GM12874 (cell line): Measurements from ENCODE around the gene PRRG2.

Experiments
- TF ChIP-seq, protein P1 (sequence below): IDR thresholded peaks from 2 replicates; pipeline ENCODE4 v1.5.1; 2011; ENCODE audit warnings: low read depth, mild to moderate bottlenecking, control low read depth, low read length, moderate library complexity; ENCODE audit not compliant: insufficient read depth

Gene PRRG2

DNA sequence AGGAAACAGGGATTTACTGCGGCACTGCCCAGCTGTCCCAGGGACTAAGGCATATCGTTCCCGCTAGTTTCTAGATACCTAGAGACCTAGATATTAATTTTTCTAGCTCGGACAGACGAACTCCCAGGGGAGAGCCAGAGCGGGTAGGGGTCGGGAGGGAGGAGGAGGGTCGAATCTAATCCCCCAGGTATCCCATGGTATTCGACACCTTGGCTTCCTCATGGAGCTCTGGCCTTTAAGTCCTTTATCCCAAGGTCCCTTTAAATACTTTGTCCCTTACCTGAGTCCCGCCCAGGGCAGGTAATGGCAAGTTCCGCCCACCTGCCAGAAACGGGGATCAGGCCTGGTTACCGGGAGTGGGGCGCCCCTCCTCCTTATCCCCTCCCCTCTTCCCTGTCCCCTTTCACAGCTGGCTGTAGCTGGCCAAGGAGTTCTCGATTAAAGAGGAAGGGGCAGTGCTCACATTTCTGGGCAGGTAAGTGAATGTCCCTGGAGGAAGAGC, at the start of gene PRRG2:
Gene PRRG2, plus strand, starts transcription at position 310 of the 502 bp plus-strand sequence. CDS start 1,904 bp downstream, outside the sequence.
- TF ChIP-seq, protein P1, sequence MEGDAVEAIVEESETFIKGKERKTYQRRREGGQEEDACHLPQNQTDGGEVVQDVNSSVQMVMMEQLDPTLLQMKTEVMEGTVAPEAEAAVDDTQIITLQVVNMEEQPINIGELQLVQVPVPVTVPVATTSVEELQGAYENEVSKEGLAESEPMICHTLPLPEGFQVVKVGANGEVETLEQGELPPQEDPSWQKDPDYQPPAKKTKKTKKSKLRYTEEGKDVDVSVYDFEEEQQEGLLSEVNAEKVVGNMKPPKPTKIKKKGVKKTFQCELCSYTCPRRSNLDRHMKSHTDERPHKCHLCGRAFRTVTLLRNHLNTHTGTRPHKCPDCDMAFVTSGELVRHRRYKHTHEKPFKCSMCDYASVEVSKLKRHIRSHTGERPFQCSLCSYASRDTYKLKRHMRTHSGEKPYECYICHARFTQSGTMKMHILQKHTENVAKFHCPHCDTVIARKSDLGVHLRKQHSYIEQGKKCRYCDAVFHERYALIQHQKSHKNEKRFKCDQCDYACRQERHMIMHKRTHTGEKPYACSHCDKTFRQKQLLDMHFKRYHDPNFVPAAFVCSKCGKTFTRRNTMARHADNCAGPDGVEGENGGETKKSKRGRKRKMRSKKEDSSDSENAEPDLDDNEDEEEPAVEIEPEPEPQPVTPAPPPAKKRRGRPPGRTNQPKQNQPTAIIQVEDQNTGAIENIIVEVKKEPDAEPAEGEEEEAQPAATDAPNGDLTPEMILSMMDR, result no peak

DNA sequence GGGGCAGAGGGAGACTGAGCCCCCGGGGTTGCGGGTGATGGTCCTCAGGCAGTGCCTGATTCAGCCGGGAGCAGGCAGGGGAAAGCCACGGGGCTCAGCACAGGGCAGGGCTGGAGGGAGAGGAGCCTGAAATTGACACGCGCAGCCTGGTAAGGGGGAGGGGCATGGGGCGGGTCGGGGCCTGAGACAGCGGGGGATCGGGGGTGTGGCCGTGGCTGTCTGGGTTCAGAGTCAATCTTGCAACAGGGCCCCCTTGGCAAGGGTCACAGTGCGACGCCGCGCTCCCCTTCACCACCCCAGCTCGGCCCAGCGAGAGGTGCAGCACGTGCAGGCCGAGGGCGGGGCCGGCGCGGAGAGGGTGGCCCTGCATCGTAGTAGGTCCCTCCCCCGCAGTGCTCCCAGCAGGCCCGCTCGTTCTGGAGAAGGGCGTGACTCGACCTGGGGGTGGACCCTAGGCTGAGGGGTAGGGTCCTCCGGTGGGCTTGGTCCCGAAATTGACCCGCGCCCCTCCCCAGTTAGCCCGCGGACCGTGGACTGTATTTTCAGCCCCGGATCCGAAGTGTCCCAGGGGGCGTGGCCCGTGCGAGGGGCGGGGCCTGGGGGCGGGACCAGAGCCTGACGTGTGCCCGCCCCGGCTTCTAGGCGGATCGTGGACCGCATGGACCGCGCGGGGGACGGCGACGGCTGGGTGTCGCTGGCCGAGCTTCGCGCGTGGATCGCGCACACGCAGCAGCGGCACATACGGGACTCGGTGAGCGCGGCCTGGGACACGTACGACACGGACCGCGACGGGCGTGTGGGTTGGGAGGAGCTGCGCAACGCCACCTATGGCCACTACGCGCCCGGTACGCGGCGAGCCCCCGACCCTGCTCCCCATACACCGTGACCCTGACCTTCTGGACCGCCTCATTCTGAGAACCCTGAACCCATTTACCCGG, 47.3 kb upstream of the PRRG2 start:
- TF ChIP-seq, protein P1, result peak; percentile 62

DNA sequence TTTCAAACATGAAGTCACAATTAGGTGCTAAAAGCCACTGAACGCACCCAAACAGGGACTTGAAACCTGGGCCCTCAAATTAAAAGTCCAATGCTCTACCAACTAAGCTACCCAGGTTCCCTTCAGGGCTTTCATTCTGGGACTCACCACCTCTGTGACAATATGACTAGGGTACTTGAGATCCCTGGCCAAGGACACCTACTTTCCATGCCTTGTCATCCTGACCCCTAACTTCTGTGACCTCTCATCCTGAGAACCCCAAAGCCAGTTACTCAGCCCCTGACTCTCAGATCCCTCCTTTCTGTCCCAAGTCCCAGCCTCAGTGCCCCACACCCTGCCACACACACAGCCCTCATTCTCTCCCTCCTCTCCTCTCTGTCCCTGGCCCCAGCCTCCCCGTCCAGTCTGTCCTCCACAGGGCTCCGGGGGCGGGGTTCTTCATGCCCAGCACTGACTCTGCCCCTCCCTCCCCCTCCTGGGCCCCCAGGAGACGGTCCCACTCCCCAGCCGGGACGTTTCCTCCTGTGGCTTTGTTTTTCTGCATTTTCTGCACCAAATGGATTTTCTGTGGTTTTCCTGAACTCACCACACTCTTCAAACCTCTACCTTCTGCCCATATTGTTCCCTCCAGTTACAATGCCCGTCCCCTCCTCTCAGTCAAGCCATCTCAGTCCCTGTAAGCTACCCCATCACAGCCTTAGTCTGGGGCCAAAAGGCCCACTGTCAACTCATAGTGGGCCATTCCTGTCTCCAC, 46.3 kb upstream of the PRRG2 start:
- TF ChIP-seq, protein P1, result no peak

DNA sequence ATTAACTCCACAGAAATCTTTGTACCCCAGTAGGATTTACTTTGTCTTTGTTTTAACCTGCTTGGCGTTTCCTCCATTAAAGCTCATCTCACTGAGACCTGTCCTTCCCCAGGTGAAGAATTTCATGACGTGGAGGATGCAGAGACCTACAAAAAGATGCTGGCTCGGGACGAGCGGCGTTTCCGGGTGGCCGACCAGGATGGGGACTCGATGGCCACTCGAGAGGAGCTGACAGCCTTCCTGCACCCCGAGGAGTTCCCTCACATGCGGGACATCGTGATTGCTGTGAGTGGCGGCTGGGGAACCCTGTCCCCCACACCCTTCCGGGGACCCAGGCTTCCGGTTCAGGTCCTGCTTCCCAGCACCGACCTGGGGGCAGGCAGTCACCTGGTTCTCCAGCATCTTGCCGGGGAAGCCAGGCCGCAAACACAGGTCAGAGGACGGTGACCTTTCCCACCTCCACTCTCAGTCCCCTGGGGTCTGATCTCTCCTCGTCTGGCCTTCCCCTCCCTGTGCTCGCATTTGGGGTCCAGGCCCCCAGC, 44.1 kb upstream of the PRRG2 start:
- TF ChIP-seq, protein P1, result no peak

DNA sequence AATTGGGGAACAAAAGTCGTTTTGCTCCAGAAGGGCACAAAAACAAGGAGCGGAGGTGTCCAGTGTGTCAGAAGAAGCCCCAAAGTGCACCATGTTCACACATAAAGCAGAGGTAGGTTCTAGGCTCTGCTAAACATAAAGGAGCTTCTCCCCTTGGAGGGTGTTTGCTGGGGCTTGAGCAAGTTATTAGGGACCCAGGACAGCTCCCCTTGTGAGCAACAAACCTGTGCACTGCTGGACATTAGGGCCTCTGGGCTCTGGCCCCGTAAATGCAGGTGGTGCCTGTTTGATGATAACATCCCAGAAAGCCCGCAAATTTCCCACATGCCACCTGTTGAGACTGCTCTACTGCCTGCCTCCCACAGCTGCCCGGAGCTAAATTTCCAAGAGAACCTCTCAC, 42.5 kb upstream of the PRRG2 start:
- TF ChIP-seq, protein P1, result no peak

DNA sequence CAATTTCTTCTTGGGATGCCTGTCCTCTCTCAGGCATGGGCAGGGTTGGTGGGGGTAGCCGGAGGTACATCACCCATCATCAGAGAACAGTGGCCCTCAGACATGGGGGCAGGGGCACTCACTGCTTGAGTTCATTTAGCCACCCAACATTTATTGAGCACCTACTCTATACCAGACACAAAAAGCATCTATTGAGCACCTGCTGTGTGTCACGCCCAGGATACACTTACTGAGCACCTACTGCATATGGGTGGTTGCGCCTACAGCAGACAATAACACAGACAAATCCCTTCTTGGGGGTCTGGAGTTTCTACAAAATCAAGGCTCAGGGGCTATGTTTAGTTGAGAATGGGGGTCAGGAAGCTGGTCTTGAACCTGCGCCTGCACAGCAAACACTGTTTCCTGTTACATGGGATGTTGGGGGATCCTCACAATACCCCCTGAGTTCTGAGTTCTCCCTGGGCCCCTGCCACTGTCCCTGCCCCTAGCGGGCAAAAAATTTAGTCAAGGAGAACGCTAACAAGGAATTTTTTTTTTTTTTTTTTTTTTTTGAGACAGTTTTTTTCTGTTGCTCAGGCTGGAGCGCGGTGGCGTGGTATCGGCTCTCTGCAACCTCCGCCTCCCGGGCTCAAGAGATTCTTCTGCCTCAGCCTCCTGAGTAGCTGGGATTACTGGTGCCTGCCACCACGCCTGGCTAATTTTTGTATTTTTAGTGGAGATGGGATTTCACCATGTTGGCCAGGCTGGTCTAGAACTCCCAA, 41.7 kb upstream of the PRRG2 start:
- TF ChIP-seq, protein P1, result no peak
